HG02588 (cell line): ENCODE measurements around the gene ACKR3.

Experiments
- ATAC-seq: cut with Tn5 transposase; IDR thresholded peaks from one replicate; pipeline ENCODE4 v1.9.1; 2021; ENCODE audit warnings: mild to moderate bottlenecking, moderate library complexity; ENCODE audit not compliant: unreplicated experiment

ACKR3 gene

GRCh38 chr2:236627841-236628240, 58.2 kb downstream of the ACKR3 start:
- no peak for ATAC-seq

DNA sequence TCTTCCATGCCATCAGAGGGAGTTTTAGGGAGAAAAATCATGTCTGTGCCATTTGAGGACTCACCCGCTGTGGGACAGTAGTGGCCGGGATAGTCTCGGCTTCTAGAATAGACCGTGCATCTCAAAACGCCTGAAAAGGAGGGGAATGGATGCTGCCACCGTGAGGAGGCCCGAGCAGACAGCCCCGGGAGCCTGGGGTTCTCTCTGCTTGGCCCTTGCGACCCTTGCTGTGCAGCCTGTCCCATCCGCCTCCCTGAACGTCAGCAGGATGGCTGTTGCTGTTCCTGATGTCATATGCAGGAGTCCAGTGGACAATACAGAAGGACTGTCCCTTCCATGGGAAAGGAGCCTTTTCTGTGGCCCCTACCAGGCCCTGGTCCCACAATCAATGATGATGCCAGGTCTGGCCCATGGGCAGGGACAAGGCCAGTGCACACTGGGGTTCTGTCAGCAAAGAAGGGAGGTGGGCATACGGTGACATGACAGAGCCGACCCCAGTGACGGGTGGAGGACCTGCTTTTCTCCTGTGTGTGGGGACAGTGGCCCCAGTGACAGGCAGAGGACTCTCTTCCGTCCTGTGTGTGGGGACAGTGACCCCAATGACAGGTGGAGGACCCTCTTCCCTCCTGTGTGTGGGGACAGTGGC, 58.8 kb downstream of the ACKR3 start:
- no peak for ATAC-seq

- ATAC-seq: no peak
Observed at GRCh38 chr2:236628981-236629605, 59.5 kb downstream of the ACKR3 start.

DNA sequence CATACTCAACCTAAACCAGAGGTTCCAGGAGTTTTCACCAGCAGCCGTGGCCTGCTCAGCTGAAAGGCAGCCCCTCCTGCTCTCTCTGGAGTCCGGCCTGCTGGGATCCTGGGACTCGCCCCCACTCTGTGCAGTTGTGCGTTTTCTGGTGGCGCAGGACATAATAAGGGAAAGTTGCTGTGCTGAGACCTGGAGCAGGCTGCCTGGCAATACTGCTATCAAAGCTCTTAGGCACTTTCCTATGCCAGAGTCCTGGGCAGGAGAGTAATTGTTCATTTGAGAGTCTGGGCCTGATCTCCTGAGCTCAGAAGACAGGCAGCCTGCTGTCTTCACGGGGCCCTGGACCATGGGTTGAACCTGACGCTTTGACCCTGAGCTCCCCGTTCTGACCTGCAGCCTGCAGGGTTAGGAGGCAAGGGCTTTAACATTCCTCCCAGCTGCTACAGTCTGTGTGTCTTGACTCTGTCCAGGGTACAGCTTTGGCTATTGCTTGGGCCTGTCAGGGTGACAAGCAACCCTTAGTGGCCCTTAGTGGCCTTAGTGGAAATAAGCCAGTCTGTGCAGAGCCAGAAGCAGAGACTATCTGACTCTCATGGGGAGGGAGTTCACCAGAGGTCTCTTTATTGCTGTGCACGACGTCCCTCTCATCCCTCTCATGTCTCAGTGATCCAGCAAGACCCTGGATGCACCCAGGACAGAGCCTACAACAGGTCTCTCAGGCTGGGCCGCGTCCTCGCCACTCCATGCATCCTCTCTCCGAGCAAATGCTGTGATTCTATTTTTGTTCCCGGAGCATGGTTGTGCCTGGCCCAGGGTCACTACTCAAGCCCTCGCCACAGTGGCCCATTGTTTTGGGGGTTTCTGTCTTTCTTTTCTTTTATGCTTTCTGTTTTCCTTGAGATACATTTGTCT, 60.6 kb downstream of the ACKR3 start:
- ATAC-seq: no peak

DNA sequence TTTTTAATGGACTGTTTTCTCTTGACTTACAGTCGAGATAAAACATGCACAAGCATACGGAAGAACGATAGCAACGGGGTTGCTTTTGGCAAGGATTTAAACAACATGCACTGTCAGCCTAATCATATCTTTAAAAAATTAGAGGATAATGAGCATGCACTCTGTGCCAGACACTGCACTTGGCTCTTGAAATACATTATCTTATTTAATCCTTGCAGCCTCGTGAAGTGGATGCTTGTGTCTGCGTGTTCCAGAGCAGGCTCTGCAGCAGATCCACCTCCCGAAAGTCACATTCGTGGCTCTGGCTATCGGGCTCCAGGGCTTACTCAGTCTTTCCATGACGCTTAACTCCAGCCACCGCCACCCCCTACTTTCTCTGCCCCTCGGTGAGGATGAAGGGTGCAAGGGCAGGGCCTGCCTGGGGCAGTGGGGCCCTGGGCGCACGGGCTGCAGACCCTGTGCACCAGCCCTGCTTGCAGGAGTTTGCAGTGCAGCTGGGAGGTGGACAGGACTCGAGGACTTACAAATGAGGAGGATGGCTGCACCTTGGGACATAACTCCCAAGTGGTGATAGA, 61.7 kb downstream of the ACKR3 start:
- ATAC-seq: no peak

- no peak for ATAC-seq
Observed at GRCh38 chr2:236631856-236632291, 62.2 kb downstream of the ACKR3 start.
